NCI-H1417 (cell line): ENCODE results near the gene SLC25A41.
"Not testable (repeated sequence)": the region's sequence is repeated elsewhere in the genome, so short reads cannot be mapped to it uniquely, and the experiment has no call there.

Experiments
- DNase-seq, 3 experiments: peaks; one replicate each; lab custom pipeline; 2025; lab: John Stamatoyannopoulos, UW

SLC25A41 gene

DNA sequence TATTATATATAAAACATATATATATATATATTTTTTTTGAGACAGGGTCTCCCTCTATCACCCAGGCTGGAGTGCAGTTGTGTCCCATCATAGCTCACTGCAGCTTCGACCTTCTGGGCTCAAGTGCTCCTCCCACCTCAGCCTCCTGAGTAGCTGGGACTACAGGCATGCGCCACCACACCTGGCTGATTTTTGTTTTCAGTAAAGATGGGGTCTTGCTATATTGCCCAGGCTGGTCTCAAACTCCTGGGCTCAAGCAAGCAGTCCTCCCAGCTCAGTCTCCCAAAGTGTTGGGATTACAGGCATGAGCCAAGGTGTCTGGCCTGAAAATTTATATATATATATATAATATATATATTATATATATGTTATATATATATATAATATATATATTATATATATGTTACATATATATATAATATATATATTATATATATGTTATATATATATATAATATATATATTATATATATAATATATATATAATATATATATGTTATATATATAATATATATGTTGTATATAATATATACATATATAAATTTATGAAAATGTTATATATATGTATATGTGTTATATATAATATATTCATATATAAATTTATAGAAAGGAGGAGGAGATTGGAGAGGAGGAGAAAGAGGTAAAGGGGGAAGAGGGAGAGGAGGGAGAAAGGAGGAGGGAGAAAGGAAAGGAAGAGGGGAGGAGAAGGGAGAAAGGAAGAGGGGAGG, 4.7 kb downstream of the SLC25A41 start:
- DNase-seq = not testable (repeated sequence)

DNA sequence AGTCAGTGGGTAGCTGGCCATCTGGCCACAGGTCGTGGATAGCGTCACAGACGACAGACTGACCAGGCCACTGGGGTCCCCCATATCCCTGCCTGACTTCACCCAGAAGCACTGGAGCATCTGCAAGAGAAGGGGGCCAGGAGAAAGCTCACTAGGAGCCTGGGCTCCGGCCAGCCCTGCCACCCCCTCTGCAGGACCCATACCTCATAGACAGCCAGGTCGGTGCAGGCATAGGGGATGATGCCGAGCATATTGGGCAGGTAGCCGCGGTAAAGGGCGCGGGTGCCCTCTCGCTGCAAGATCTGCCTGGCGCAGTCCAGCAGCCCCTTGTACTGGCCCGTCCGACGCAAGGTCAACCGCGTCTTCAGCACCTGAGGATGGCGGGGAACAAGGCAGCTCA, 6.4 kb downstream of the SLC25A41 start:
- DNase-seq = no peak

DNA sequence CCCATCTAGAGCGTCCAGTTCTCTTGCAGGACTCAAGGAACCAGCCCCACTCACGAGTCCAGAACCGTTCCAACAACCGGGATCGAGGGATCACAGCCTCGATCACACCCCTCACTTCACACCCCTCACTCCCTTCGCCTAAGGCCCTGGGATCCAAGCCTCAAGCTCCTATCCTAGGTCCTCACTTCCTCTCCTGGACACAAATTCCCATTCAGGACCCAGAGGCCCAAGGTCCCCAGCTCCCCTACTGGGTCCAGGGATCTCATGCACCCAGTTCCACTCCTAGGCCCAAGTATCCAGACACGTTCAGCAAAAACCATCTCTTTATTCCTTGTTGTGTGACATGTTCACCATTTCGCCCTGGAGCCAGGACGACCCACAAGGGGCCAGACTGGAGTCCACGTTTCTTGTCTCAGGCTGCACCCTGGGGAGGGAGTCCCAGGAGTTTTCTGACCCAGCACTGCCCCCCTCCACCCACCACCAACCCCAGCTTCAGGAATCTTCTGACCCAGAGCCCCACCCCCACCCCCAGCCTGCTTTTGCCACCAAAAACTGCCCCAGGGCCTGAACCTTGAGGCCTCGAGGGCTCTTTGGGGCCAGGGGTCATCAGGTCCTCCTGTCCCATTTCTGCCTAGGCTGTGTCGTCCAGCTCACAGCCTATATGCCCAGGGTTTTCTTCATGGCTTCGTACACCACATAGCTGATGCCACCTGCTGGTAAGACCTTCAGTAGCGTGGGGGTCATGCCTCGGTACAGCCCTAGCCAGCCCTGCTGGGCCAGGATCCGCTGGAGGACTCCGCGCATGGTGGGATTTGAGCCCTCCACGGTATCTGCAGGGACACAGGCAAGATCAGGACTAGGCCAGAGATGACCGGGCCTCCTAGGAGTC, 7.6 kb downstream of the SLC25A41 start:
- DNase-seq = peak in 2 of 3 experiments; percentile 47 to 51

DNA sequence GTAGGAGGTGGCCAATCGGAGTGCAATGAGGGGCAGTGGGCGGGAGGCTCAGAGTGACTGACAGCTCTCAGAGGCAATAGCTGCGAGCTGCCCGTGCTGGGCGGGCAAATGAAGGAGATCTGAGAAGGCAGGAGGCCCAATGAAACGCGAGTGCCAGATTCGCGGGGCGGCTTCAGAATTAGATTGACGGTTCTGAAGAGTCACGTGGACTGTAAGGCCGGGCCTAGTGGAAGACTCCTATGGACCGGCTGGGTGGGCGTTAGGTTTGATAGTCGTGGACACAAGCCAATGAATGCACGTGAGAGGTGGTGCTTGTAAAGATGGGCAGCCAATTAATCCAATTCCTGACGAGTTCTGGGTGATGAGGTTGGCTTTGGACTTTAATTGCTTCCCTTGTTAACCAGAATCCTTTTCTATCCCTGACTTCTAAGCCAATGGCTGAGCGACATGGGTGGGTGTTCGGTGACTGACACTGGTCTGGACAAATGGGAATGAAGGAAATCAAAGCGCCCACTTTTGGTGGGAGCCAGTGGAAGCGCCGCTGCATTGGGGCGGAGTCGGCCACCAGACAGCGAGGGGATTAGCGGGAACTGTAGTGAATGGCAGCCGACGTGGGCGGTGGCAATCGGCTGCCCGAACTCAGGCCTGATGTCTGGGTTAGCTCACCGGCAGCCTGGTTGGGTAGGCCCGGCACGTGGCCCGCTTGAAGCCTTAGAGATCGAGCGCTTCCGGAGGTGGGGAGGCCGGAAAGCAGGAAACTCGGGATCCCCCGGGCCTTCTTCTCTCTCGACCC, 8.4 kb downstream of the SLC25A41 start:
- peak; percentile 96 to 100 (median 100) for DNase-seq

DNA sequence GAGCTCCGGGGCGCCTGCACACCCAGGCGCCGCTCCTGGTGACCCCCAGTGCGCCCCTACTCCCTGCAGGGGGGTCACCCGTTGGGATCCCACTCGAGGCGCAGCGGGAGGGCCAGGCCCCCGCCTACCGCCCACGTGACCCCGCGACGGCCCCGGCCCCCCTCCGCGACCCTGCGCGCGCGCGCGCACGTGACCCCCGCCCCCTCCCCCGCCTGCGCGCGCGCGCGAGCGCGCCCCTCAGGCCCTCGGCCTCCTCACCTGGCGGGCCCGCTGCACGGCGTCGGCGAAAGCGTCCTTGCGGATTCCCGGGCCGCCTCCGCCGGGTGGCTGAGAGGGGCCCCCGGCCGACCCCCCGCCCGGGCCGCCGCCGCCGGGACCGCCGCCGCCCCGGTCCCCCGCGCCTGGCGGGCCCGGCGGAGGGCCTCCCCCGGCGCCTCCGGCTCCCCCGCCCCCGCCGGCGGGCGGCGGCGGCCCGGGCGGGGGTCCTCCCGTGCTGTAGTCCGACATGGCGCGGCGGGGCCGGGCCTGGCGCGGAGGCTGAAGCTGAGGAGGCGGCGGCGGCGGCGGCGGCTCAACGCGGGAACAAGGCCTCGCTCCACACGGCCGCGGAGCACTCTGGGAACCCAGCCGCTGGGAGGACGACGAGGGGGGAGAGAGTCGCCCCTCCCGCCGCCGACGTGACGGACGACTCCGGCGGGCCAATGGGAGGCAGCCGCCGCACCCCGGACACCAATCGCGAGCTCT, 9.2 kb downstream of the SLC25A41 start, which contains the start of gene KHSRP:
KHSRP (minus strand) TSS at position 617 of the 744 bp plus-strand sequence; CDS start at position 507, 110 bp downstream.
- peak in 2 of 3 experiments; percentile 41 to 57 for DNase-seq

DNA sequence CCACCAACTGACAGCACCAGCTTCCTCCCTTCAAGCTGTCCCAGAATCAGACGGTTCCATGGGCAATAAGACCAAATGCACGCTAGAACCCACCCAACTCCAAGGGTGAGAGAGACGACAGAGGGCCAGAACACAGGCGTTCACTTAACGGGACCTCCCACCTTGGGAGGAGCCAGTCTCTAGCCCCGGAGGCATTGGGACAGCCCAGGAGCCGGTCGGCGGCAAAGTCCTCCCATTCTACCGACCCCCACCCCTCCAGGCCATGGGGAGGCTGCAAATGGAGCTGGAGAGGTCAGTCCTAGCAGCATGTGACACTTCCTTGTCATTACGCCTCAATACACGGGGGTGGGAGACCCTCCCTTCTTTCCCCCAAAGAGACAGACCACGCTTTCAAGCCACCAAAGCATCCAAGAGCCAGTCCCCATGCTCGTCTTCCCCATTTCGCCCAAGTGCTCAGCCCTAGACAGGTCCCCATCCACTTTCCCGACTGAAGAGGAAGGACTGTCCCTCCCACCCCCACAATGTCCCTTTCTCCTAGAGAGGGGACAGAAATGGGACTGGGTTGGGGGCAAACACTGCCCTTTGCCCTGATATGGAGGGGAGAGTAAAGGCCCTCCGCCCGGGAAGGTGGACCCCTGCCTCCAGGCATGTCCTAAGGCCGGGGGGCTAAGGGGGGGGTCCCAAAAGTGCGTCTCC, 9.9 kb downstream of the SLC25A41 start:
- DNase-seq = peak in 1 of 3 experiments; percentile 41

DNA sequence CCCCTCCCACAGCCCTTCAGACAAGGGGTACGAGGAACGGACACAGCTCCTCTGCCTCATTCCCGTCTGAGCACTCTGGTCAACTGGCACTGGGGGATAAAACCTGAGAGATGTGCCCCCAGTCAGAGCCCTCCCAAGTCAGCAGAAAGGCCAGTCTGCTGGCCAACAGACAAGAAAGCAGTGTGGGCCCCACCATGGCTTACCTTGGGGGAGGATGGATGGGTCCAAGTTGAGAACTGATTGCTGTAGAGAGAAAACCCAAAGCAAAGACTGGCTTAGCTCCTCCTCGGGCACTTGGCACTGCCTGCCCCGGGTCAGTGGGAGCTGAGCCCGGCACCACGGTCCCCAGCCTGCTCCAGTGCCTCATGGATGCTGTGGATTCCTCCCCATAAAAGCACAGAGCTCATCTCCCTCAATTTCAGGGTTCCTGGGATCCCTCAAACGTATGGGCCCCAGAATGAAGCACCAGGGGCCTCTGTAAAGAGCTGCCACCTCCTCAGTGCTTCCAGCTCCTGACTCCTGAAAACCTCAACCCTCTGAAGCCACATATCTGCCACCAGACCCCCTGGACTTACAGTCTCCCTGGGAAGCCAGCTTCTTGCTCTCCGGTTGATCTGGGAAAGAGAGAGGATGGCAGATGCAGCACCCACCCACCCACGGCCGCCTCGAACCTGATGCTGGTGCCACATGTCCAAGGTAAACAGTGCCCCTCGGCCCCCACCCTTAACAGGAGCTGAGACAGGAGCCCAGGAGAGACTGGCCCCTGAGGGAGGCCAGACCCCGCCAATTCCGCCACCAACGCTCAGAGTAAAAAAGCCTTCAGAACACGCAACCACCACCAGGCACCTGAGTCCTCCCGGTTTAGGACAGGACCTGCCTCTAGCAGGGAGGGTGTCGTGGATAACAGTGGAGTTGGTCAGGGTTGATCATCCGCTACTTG, 12.2 kb downstream of the SLC25A41 start:
- DNase-seq = no peak

DNA sequence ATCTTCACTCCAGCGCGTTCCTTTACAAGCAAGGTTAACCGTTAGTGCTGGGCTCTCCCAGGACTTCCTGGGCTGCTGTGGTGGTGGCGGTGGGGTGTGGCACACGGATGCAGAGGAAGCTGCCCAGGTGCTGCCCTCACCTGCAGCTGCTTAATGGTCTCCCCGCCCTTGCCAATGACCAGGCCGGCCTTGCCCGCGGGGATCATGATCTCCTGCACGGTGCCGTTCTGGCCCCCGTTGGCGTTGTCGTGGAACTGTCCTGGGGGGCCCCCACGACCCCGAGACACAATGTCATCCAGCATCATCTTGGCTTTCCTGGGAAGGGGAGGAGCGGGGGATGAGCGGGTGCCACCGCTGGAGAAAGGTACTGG, 15.0 kb downstream of the SLC25A41 start:
- no peak for DNase-seq

DNA sequence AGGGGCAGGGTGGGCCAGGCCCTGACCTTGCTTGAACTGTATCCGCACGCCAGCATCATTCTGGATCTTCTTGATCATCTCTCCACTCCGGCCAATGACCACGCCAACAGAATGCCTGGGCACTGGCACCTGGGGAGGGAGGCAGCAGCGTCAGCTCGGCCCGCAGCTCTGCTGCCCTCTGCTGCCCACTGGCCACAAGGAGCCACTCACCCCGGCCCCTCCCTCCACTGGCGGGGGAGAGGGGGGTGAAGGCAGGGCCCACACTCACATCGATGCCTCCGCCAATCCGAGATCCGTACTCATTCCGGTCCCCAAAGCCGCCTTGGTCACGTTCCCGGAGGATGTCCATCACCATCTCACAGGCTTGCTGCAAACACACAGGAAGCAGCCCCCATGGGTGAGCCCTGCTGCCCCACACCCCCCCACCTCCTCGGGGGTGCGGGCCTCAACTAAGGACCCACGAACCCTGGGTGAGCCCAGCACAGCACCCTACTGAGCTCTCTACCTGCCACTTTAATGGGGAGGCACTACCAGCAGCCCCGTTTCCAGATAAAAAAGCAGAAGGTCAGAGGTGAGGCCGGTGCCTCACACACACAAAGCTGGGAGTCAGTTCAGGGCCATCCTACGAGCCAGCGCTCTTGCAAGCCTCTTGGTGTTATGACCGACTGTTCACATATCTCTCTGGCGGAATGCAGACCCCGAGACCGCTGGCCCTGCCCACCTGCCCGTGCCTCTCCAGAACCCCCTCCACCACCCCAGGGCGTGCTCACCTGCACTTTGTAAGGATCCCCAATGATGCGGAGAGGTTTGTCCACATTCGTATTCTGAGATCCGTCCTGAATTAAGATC, 15.6 kb downstream of the SLC25A41 start:
- DNase-seq = peak in 1 of 3 experiments; percentile 15

DNA sequence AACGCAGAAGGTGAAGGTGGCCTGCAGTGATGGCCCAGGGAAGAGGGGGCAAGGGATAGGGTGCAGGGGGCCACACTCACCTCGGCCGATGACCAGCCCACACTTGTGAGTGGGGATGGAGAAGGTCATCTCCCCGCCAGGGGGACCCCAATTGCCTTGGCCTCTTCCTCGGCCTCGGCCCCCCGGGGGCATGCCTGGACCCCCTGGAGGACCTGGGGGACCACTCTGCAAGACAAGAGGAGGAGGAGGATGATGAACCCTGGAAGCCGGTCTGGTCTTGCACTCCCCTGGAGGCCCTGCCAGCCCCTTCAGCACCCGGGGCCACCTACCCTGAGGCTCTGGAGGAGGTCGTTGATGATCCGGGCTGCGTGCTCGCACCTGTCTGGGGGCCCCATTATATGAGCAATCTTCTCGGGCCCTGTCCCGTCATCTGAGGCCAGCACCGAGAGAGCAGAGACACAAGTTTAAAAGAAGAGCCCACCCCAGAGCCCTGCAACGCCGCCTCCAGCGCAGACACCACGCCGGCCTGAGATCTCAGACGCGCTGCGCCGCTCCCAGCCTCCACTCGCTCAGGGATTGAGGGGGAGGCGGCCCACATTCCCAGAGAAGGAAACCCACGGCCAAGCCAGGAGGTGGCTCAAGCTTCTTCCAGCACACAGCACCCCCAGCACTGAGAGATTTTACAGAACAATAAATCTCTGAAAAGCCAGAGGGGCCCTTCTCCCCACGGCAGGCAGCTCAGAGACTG, 16.7 kb downstream of the SLC25A41 start:
- DNase-seq = no peak

DNA sequence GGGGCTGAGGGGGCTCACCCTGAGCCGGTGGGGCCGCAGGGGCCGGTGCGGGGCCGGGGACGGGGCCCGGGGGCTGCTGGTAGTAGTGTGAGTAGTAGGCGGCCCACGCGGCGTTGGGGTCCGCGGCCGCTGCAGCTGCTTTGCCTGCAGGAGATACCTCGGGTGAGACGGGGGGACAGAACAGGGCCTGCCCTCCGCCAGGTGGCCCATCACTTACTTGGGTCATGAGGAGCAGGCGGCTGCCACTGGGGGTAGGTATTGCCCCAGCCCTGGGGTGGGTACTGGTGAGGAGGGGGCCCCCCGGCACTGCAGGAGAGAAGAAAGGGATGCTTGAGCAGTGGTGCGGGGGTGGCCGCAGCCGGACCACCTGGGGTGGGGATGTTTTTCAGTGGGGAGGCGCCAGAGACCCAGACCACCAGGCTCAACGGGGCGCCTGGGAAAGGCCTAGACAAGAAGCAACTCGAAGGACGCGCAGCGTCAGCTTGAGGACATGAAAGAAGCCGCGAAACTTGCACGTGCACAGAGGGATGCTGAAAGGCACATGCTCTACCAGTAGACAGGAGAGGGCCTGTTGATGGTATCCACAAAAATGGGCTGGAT, 17.9 kb downstream of the SLC25A41 start:
- no peak for DNase-seq

DNA sequence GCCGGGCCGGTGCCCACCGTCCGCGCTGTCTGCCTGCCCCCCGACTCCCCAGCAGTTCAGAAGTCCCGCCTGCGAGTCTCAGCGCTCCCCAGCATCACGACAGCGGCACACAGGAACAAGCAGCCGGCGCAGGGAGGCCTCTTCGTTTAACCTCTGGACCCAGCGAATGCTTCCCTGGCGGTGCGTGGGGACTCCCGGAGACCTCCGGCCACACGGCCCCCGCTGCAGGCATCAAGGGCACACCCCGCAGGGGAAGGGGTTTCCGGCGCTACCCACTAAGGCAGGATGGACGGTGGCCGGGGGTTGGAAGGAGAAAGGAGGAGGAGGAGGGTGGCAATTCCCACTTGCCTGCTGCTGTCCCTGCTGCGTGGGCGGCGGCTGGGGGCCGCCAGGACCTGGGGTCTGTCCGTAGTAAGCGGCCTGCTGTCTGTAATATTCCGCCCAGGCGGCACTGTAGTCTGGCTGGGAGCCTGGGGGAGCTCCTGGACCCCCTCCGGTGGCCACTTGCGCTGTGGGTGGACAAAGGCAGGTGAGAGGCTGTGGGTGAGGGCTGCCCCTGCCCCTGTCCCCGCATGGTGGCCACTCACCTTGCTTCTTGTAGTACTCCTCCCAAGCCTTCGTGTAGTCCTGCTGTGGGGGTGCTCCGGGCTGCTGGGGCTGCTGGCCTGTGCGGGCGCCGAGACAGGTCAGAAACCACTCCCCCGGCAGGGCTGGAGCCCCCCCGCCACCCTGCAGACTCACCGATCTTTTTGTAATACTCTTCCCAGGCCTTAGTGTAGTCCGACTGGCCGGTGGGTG, 18.6 kb downstream of the SLC25A41 start:
- DNase-seq = no peak

DNA sequence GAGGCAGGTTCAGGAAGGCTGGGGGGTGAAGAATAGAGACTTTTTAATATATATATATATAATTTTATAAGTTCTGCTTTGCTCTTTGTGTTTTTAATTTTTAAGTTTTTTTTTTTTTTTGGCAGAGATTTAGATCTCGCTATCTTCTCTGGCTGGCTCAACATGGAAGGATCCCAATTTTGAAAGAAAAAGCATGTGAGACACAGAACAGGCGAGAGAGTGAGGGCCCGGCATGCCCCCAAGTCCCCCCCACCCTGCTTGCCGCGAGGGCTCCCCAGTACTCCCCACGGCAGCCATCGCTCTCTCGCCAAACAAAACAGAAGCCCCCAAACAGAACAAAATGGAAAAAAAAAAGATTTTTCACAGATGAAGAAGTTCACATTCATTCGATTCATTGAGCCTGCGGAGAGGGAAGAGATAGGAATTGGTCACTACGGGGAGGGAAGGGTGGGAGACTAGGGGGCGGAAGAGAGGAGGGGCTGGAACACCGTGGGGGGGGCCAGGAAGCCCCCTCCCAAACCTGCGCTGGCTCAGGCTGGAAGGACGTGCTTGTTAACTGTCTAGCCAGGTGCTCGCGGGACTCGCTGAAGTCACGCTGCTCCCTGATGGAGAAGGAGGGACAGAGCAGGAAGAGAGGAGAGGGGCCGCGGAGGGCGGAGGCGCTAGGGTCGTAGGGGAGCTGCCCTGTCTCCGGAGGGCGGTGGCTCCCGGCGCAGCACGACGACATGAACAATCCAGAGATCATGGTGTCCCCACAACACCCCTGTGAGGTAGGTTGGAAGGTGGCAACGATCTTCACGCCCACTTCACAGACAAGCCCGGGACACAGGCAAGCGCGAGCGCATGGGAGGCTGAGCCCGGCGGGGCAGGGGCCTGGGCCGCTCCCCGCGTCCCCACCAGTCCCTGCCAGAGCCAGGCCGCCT, 19.6 kb downstream of the SLC25A41 start:
- DNase-seq = no peak

DNA sequence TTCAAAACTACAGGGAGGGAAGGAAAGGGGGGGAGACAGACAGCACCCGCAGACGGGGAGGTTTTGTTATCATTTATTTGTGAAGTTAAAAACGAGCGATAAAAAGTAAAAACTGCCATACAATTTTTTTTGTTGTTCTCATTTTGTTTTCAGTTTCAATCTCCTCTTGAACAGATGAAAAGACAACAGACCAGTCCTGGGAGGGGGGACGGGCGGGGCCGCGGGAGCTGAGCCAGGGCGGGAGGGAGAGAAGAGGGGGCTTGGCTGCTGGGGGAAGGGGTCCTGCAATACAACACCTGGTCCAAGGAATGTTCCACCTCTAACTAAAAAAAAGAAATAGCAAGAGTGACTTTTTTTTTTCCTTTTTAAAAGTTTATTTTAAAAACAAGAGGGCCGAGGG, 20.3 kb downstream of the SLC25A41 start:
- no peak for DNase-seq

DNA sequence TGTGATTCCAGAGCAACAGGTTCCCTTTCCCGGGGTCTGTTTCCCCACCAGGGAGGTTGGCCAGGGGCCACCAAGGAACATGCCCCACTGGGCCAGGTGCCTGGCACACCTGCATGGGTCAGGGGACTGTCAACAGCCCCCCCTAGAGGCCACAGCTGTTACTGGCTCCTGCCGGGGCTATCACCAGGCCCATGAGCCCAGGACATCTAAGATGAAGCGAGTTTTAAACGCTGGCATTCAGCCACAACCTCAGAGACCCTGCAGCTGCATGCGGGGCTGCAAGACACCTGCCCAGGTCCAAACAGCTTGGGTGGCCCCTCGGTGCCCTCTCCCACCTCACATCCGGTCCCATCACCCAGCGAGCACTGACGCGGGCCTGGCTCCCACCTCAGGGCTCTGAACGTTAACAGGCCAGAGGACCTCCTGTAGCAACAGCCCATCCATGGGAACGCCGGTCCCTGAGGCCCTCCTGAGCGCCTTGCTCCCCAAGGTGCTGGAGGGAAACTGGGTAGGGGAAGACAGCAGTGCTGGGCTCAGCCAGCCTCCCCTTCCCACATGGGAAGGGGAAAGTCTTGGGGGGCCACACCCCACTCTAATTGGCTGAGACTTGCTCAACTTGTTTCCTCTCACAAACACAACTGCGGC, 21.0 kb downstream of the SLC25A41 start:
- peak in 1 of 3 experiments; percentile 39 for DNase-seq
